GM10847 (cell line): ENCODE results near the gene ANKRD13C.

ENCODE experiments used
- POLR2A ChIP-seq: IDR thresholded peaks from 2 replicates; pipeline ENCODE4 v1.6.1; 2011; ENCODE audit not compliant: insufficient read length; ENCODE audit errors: extremely low read depth

Gene ANKRD13C

GRCh38 chr1:70361727-70362398 is 7.3 kb upstream of the ANKRD13C start:
- no peak for TF ChIP-seq POLR2A

GRCh38 chr1:70360321-70360720 is 5.8 kb upstream of the ANKRD13C start:
- TF ChIP-seq POLR2A = no peak

- TF ChIP-seq POLR2A = no peak
These were observed 4.5 kb upstream of the ANKRD13C start for GRCh38 chr1:70358921-70359564.

GRCh38 chr1:70355920-70356319 is 1.4 kb upstream of the ANKRD13C start:
- TF ChIP-seq POLR2A = no peak

GRCh38 chr1:70355111-70355407 is 537 bp upstream of the ANKRD13C start:
- no peak for TF ChIP-seq POLR2A

- TF ChIP-seq POLR2A = no peak
These were observed 756 bp downstream of the ANKRD13C start for GRCh38 chr1:70353601-70354331.

- no peak for TF ChIP-seq POLR2A
These were observed 1.5 kb downstream of the ANKRD13C start for GRCh38 chr1:70353044-70353443.

- no peak for TF ChIP-seq POLR2A
These were observed 5.9 kb downstream of the ANKRD13C start for GRCh38 chr1:70348399-70349165.

- no peak for TF ChIP-seq POLR2A
These were observed 18.5 kb downstream of the ANKRD13C start for GRCh38 chr1:70336050-70336449.

GRCh38 chr1:70334436-70334835 is 20.1 kb downstream of the ANKRD13C start:
- no peak for TF ChIP-seq POLR2A

- no peak for TF ChIP-seq POLR2A
These were observed 21.3 kb downstream of the ANKRD13C start for GRCh38 chr1:70333245-70333644.

- no peak for TF ChIP-seq POLR2A
These were observed 22.6 kb downstream of the ANKRD13C start for GRCh38 chr1:70331962-70332361.

GRCh38 chr1:70327306-70328076 is 27.0 kb downstream of the ANKRD13C start:
- no peak for TF ChIP-seq POLR2A

- no peak for TF ChIP-seq POLR2A
These were observed 29.8 kb downstream of the ANKRD13C start for GRCh38 chr1:70324683-70325082.

GRCh38 chr1:70319750-70320149 is 34.8 kb downstream of the ANKRD13C start:
- TF ChIP-seq POLR2A = no peak

- TF ChIP-seq POLR2A = no peak
These were observed 36.3 kb downstream of the ANKRD13C start for GRCh38 chr1:70318191-70318590.

GRCh38 chr1:70317087-70317486 is 37.4 kb downstream of the ANKRD13C start:
- no peak for TF ChIP-seq POLR2A
